DLD1 (cell line): ENCODE data around the gene PRDM12.

Experiments
- in situ Hi-C: cut with HindIII; loops from 2 replicates; pipeline ENCODE4 v1.10.0; 2017; ENCODE audit warnings: low sequenced_read_pairs

Gene PRDM12

DNA sequence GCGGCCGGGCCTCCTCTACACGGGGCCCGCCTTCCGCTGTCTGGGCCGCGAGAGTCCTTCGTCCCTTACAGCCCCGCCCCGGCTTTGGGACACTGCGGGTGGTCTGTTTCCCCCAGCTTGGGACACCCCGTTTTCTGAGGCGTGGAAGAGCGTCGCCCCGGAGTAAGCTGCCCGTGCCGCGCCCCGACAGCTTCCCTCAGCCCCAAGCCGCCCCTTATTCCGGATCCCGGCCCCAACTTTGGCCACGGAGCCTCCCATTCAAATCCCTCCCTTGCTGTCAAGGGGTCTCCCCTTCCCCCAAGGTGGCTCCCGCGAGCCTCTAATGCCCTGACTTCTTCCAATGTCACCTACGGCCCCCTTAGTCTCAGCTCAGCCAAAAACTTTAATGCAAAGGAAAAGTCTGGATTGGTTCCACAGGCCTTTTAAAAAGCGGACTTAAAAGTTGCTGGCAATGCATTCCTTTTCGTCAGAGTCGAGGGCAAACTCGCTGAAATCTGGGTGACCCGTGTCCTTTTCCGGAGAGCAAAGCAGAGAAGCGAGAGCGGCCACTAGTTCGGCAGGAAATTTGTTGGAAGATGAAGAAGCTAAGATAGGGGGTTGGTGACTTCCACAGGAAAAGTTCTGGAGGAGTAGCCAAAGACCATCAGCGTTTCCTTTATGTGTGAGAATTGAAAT is 49.0 kb downstream of the PRDM12 start:
- in situ Hi-C loops: no loop called here

GRCh38 chr9:130714586-130715110 is 50.3 kb downstream of the PRDM12 start:
- in situ Hi-C loops: no loop called here

- in situ Hi-C loops: no loop called here
Measured at GRCh38 chr9:130715270-130715669, 50.9 kb downstream of the PRDM12 start.

- in situ Hi-C loops: no loop called here
Measured at GRCh38 chr9:130718562-130718961, 54.2 kb downstream of the PRDM12 start.

DNA sequence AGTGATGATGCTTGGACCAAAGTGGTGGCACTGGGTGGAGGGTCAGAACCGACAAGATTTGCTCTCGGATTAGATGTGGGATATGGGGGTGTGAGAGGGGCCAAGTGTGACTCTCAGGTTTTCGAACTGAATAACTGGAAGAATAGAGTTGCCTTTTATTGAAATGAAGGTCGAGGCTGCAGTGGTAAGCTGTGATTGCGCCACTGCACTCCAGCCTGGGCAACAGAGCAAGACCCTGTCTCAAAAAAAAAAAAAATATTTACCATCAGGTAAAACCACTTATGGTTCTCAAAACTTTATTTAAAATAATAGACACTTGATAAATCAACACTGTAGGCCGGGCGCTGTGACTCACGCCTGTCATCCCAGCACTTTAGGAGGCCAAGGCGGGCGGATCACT is 56.4 kb downstream of the PRDM12 start:
- in situ Hi-C loops: no loop called here

DNA sequence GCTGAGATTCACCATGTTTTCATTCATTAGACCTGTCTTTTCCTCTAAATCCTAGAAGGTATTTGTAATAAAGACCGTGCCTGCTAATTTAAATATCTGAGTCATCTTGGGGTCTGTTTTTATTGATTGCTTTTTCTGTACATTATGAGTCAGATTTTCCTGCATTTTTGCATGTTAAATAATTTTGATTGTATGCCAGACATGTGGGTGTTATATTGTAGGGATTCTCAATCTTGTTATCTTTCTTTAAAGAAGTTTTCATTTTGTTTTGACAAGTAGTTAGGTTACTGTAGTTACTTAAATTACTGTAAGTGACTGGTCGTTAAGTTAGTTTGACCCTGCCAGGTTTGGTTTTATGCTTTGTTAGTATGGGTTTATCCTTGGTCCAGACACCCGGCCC is 64.3 kb downstream of the PRDM12 start:
- in situ Hi-C loops: no loop called here

DNA sequence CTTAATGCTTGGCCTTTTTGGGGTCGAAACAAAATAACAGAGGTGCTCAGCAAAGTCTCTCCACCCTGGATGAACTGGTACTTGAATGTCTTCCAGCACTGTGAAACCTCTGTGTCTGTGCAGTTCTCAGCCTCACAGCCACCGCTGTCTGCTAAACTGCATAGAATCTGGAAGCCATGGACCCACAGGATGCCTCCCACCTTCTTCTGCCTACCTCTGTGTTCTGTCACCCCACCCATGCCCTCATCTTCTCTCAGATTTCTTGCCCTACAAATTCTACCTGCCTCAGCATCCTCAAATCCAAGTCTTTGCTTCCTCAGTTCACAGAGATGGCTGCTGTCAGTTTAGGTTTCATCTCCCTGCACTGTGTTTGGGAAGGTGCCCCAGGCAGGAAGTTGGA is 64.8 kb downstream of the PRDM12 start:
- in situ Hi-C loops: no loop called here

- in situ Hi-C loops: no loop called here
Measured at GRCh38 chr9:130731355-130731754, 67.0 kb downstream of the PRDM12 start.

- in situ Hi-C loops: no loop called here
Measured at GRCh38 chr9:130732136-130732535, 67.7 kb downstream of the PRDM12 start.
